GM21529 (cell line): Measurements from ENCODE around the gene TNS1.

Experiments
- ATAC-seq: cut with Tn5 transposase; IDR thresholded peaks from one replicate; pipeline ENCODE4 v1.9.1; 2021; ENCODE audit not compliant: unreplicated experiment

The TNS1 gene

DNA sequence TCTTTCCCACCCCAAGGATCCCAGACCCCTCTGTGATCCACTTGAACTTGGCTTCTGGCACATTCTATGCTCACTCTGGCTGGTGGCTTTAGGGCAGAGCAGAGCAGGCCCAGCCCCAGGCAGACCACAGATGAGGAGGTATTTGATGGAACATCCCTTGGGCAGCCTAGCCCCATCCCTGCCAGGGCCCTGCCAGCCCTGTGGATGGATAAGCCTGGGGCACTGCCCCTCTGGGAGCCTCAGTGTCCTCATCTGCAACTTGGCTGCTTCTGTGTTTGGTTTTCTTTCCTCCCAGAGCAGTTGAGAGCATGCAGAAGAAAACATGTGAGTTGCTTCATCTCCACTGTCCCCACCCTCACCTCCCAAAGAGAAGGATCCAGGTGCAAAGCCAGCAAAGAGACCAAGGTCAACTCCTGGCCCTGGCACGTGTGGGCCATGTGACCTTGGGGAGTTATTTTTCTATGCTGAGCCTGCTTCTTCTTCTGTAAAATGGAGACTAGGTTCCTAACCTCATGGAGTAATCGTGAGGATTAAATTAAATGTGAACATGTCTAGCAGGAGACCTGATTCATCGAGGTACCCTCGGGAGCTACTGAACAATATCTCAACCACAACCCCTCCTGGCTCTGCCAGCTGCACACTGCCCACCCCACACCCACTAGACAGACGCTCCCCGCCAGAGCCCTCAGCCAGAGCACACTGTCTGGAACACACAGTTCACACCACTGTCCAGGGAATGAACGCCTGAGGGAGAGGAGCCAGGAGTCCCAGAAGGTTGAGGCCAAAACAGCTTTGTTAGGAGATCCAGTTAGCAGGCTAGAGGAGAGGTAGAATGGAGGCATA lies 14.6 kb upstream of the TNS1 start:
- no peak for ATAC-seq

DNA sequence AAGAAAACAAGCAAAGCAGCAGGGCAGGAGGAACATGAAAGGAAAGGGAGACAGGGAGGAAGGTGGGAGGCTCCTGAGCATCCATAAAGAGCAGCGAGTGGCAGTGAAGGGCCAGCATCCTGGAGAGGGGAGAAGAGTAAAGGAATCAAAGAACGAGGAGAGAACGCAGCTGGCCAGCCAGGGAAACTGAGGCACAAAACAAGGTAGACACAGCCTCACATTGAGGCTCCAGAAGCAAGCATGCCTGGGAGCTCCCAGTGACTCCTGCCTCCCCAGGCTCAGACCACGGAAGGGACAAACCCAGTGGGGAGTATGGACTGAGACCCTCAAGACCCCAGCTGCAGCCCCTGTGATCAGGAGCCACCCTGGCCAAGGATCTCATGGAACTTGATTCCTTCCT lies 14.0 kb upstream of the TNS1 start:
- ATAC-seq: no peak

DNA sequence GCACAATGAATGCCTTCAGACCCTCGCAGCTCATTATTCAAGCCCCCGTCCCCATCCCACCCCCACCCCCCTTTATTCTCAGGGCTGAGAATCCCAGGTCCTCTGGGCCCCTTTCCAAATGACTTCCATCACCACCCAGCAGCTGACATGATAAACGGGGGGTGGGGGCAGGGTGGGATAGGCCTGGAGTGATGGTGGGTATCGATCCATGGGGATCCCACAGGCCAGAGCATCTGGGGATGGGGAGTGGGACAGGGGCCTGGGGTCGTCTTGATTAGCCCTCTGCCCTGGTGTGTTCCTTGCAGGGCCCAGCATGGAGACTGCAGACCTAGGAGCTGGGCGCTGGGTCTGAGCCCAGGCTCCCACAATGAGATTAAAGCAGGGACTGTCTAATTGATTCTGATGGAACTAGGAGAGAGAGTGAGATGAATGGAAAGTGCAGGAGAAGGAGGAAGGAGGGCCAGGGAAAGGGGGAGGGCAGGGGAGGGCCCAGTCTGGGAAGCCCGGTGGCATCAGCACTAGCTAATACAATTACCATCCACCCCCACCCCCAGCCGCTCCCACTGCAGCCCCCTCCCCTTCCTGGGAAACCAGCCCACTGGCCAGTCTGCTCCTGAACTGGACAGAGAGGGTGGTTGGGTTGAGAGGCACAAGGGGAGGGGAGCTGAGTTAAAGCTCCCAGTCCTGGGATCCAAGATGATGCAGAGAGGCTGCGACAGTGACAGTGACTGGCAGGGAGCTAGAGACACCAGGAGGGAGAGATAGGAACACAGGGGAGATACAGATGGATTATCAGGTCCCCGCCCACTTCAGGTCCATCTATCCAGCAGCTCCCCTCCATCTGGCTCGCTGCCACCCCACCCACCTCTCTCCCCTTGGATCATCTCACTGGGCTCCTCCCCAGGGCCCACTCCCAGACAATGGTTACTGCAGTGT lies 13.1 kb upstream of the TNS1 start:
- no peak for ATAC-seq

DNA sequence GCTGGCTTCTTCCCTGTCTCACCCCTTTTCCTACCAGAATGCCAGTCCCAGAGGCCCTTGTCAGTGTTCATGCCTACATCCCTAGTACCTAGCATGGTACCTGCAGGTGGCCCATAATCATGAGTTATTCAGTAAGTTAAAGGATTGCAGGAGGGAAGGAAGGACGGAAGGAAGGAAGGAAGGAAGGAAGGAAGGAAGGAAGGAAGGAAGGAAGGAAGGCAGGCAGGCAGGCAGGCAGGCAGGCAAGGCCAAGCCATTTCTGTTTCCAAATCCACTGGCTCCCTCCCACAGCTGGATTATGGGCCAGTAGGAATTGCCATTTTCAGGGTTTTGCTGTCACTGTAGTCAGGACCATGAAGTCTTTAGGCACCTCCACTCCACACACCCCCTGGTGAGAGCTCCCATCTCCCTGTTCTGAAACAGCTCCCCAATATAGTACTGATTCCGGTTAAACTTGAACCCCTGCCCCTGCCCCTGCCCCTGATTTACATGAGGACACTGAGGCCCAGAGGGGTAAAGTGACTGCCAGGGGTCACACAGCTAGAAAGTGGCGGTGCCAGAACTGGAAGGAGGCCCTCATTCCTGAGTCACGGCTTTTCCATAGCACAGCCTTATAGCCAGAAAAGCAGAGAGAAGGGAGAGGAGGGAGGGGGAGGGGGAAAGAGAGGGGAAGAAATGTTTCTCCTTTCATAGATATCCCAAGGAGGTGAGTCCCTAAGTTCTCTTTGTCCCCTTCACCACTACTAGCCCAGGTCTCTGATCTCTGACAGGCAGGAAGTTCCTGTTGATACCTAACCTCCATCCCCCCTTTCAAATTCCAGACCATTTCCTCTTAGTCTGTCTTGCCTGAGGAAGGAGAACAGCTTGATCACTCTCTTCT lies 12.2 kb upstream of the TNS1 start:
- ATAC-seq: no peak

DNA sequence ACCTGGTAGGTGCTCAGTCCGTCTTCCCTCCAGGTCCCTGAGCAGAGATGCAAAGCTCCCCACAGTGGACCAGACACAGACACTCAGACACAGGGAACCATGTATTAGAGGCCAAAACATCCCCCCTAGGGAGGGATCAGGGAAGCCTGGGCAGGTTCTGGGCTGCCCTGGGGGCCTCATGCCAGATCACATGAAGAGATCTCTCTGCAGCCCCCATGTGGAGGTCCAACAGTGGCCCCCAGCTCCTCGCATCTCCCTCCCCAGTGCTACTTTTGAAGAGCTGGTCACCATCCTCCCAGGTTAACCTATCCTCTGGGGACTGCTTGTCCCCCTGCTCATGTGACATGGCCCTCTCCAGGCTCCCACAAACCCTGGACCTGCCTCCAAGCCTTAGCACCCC lies 10.5 kb upstream of the TNS1 start:
- ATAC-seq: no peak

DNA sequence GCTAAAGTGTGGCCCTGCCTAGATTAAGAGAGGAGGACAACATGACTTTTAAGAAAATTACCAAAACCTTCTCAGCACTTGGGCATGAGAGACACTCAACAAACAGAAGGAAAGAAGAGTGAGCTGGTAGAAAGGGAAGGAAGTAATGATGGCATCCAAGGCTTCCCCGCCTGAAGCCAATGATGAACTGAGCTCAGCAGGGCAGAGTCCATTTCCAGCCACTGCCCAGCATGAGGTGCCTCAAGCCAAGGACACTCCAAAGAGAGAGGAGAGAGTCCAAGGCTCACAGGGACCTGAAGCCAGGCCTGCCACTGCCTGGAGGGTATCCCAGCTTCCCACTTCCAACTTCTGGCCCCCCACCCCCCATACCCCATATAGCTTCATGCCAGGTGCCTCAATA lies 9.5 kb upstream of the TNS1 start:
- no peak for ATAC-seq

DNA sequence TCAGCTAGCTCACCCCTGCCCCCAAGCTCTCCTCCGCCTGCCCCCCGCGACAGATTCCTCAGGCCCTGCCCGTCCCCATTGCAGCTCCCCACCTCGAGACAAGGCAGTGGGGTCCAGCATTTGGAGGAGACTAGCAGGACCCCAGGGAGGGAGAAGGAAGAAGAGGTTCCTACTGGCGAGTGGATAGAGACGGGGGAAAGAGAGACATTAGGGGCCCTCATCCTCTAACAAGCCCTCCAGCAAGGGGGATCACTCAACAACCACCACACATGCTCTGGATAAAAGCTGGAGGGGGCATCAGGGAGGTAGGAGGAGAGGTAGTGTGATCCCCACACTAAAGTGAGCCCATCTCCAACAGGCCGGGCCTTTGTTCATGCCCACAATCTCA lies 8.9 kb upstream of the TNS1 start:
- no peak for ATAC-seq

DNA sequence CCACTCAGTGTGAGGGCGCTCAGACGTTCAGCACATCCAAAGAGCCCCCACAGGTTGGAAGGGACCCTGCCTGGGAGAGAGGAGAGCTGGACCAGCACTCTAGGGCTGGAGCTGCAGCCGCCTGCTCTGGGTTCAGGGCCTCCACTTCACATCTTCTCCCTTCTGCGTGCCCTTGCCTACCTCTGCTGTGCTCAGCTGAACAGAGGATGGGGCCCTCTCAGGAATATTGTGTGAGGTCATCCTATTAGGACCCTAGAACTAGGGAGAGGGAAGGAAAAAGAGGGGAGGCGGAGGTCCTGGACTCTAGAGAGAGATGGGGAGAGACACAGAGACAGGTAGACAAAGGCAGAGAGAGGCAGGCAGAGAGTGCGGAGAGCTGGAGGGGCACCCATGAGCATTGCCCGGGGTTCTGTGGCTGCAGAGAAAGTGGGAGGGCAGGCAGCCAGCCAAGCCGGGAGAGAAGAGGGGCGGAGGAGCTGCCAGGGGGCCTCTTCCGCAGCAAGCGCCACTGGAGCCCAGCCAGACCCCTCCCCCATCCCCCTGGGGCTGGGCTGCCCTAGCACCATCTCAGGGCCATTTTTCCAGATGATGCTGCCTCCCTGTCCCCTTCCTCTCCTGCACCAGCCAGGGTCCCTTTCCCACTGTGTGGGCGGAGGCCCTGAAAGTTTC lies 8.3 kb upstream of the TNS1 start:
- no peak for ATAC-seq

DNA sequence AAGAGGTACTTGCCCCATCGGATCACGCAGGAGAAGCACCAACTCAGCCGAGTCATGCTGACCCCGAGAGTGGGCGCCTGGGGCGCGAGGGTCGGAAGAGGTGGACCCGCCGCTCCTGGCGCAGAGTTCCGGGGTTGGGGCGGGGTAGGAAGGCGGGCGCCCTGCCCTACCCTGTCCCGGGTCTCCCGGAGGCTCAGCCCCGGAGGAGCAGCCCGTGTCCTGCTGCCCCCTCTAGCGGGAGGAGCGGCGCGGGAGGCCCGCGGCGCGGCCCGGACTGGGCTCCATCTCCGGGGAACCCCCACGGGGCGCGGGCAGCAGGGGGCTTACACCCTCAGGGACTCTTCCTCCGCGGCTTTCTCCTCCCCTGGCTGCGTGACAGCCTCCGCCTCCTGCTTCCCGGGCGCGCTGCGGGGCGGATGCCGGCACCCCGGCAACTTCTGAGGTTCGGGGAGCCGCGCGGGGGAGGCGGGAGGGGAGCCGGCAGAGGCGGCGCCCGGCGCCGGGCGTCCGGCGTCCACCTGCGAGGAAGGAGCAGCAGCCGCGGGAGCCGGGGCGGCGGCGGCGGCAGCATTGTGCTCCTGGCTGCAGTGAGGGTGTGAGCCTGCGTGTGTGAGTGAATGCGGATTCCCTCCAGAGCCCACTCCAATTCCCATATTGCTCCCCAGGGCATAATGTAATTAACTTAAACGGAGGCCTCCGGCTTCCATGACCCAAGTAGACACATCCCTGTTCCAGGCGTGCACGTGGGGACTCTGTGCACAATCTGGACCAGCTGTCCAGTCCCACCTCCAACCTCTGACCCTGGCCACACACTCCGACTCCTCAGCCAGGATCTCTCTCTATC lies 7.6 kb upstream of the TNS1 start:
- peak; percentile 55 for ATAC-seq

DNA sequence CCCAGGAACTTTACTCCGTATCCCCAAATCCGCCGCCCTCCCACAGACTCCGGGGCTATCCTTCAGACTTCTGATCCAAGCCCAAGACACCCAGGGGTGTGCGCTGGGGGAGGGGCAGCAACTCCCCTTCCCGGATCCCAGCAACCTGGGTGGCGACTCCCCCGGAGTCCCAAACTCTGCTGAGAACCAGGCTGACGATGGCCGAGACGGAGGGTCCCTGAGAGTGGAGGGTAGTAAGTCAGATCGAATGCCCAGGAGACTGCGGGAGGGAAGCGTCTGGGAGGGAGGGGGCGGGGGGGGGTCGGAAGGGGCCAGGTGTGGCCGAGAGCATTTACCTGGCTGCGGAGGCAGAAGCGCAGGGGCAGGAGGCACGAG lies 7.0 kb upstream of the TNS1 start:
- no peak for ATAC-seq

DNA sequence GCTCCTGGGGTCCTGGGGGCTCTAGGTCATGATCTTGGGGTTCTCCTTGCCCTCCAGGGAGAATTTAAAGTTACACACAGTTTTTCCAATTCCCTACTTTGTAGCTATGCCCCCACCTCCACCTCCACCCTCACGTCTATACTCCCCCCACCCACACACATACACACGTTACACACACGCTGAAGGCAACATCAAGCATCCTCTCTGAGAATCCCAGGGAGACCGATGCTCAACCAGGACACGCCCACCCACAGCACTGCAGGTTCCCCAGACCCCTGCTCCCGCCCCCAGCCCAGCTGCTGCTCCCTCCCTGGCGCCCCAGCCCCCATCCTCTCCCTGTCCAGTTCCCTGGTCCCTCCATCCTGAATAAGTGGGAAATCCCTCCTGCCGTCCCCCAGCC lies 6.4 kb upstream of the TNS1 start:
- ATAC-seq: no peak

DNA sequence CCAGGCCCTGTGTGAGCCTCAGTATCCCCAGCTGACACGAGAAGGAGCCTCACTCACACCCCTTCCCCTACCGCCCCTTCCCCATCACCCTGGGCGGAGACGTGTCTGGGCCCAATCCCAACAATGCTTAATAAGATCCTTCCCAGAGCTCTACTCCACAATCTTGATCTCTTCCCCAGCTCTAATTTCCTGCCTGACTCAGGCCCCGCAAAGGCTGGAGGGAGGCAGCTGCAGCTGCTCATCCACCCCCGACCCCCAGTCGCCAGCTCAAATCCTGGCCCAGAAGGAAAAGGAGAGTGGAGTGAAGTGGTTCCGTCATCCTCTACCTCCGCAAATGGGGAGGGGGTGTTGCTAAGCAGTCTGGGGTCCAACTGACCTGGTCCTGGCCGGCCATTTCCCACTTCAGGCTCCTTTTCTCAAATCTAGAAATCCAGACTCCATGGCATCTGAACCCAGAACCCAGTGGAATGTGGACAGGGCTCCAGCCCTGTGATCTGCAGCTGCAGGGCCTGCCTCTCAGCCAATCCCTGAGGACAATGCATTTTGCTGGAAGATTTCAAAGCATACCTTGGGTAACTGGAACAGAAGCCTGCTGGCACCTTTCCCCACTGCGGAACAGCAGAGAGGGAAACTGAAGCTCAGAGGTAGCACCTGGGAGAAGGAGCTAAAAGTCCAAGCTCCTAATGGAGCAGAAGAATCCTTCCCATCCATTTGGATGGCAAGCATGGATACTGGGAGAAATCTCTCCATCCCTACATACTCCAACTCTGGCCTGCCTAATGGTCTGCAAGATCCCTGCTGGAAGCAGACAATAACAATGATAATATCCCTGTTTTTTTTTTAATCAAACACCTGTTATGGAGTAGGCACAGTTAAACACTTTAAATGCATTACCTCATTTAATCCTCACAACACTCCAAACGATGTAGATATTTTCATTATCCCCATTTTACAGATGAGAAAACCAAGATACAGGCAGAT lies 5.6 kb upstream of the TNS1 start:
- no peak for ATAC-seq

DNA sequence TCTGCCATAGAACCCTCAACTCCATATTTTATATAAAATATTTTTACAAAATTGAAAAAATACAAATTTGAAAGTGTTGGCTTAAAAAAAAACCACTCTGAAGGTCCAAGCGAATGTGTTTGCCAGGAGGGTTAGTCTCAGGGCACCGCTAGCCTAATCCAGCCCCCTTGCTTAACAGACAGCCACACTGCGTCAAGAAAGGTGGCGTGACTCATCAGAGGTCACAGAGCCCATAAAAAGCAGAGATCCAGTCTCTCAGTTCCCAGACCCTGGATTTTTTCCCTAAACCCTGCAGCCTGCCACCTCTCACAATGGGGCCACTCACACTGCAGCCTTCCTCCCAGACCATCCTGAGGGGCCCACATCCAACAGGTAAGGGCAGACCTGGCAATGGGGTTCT lies 3.9 kb upstream of the TNS1 start:
- no peak for ATAC-seq

DNA sequence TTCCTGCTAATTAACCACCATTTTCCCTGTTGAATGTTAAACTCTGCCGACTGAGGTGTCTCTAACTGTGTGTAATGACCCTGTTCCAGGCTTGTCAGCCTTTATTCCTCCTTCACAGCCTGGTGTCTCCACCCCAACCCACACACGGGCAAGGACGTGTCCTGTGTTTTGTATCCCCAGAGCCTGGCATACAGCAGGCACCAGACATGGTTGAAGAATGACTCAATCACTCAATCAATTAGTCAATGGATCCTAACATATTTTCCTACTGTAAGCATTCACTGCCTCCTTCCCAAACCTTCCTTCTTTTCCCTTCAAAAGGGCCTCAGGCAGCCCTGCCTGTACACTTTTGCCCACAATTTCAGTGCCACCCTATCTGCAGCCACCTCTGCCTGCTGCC lies 2.7 kb upstream of the TNS1 start:
- ATAC-seq: no peak

DNA sequence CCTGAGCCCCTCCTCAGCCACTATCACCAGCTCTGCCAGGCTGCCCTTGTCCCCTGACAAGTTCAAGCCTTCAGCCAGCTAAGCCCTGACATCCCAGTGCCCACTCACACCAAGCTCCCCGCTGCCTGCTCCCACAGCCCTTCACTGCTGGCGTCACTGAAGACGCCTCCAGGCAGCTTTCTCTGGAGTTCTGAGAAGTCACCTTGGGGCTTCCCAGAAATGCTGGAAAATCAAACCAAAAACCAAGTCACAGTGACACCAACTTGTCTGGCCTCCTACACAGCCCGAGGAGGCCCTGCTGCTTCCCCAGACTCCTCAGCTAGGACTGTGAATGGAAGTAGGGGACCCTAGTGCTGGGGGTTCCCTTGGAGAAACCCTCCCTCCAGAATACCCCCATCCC lies 2.2 kb upstream of the TNS1 start:
- no peak for ATAC-seq

DNA sequence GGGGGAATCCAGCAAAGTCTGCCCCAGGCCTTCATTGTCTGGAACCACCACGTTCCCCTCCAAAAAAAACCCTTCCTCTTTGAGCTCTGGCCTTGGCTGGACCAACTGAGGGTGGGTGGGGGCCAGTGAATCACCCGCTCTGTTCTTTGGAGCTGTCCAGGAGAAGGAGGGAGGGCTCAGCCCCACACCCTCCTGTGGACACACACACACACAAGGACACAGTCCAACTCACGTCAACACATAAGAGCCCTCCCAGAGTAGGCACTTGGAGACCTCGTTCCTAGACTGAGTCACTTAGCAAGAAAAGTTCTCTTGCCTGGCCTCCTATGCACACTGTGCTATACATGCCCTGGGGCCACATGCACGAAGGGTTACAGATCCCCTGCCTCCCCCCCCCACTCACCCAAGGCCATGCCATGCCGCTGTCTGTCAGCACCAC lies 1.2 kb upstream of the TNS1 start:
- no peak for ATAC-seq

DNA sequence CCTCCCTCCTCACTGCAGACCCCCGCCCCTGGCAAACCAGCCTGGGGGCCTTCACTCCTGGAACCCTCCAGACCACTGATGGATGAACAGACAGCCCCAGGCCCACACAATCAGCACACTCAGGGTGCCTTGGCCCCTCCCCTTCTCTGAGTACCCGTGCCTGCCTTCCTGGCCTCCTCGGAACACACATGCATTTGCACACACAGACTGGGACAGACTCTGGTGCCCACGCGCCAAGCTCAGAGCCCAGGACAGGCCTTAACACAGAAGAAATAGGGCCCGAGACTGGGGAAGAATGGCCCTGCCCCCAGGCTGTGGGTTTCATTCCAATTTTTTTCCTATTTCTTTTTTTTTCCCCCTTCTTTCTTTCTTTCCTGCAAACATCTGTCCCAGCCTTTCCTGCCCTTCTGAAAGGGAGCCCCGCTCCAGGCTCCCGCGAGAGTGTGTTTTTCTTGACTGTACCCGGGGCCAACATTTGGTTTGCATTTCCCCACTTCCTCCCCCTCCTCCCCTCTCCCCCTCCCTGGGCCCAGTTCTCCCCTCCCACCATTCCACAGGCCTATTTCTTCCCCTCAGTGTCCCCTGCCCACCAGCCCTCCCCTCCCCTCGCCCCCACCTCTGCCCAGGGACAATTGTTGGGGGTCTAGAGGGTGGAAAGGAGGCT lies 618 bp upstream of the TNS1 start:
- no peak for ATAC-seq
